Fibroblast of lung (primary cell): ENCODE results near the gene MFN2.

Experiments
- CTCF ChIP-seq, 2 donors: IDR thresholded peaks in 1 of 2; conservative IDR thresholded peaks in 1 of 2; 1 replicate in 1 of 2; 2 replicates in 1 of 2; pipeline ENCODE4 v1.5.1; 2011 to 2012; ENCODE audit warnings: low read length in 2 of 2, control low read depth in 1 of 2, inconsistent platforms in 1 of 2, low read depth in 1 of 2, mild to moderate bottlenecking in 1 of 2
- EZH2 ChIP-seq: IDR thresholded peaks from 2 replicates; pipeline ENCODE4 v1.5.1; 2012; ENCODE audit warnings: low read length, control low read depth, mild to moderate bottlenecking; ENCODE audit errors: missing control alignments

DNA sequence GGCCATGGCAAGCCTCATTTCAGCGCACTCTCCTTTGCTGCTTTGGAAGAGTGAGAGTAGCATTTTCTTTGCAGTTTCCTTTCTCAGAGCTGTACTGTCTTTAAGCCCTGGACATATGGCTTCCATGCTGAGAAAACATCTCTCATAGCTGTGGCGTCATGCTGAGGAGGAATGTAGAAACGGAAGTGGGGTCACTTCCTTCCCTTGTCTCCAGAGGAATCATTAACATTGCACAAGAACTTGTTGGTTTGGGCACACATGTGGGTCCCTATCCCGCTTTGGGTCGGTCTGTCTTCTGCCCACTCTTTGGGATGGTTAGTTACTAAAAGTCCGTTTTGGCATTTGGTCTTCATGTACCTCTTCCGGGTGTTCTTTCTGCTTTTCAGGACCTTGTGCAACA is 5.6 kb downstream of the MFN2 start:
- TF ChIP-seq CTCF (conservative IDR thresholded peaks at IDR 0.05 in 1 of 2, IDR thresholded peaks at IDR 0.05 in 1 of 2; ENCODE audit: low read depth in 1 of 2, low read length in 2 of 2) (no peak), EZH2 (no peak)
